HL-60 (cell line): Measurements from ENCODE around the gene KCNJ16.
A peak's percentile ranks its signal among the peaks of the same experiment; 100 is the strongest.

Experiments used
- DNase-seq, 2 experiments: peaks; one replicate each; pipeline ENCODE4 v3.0.0-alpha.2; 2010 to 2020; ENCODE audit warnings: low read depth in 1 of 2, low spot score in 1 of 2
- H3K27ac ChIP-seq: fragments of 250-450 bp; sonication (Bioruptor Pico); replicated peaks from 2 replicates; pipeline ENCODE4 v1.5.1; 2020; ENCODE audit warnings: mild to moderate bottlenecking, moderate library complexity
- H3K27me3 ChIP-seq: fragments of 250-450 bp; sonication (Bioruptor Pico); 2 replicates; pipeline ENCODE4 v1.5.1; 2021; ENCODE audit warnings: mild to moderate bottlenecking, moderate library complexity; ENCODE audit not compliant: insufficient read depth, poor library complexity, severe bottlenecking
- H3K4me3 ChIP-seq: replicated peaks from 2 replicates; pipeline ENCODE4 v1.5.1; 2011; ENCODE audit warnings: mild to moderate bottlenecking, control low read depth, low read length; ENCODE audit not compliant: insufficient read depth
- CTCF ChIP-seq: IDR thresholded peaks from one replicate; pipeline ENCODE4 v1.5.1; 2011; ENCODE audit warnings: low read length, control low read depth, inconsistent platforms; ENCODE audit not compliant: insufficient read depth
- GABPA ChIP-seq: IDR thresholded peaks from 2 replicates; pipeline ENCODE4 v1.6.1; 2012; ENCODE audit warnings: low read depth
- POLR2AphosphoS5 ChIP-seq: IDR thresholded peaks from 2 replicates; pipeline ENCODE4 v1.6.1; 2012; ENCODE audit warnings: low read depth
- REST ChIP-seq: IDR thresholded peaks from 2 replicates; pipeline ENCODE4 v1.6.1; 2012; ENCODE audit warnings: low read depth; ENCODE audit not compliant: insufficient replicate concordance
- SPI1 ChIP-seq: IDR thresholded peaks from 2 replicates; pipeline ENCODE4 v1.6.1; 2012; ENCODE audit warnings: low read depth, mild to moderate bottlenecking, borderline replicate concordance

KCNJ16 gene

GRCh38 chr17:70110443-70110880 lies 35.4 kb downstream of the KCNJ16 start:
- no peak overlapping the region for H3K27ac ChIP-seq
- H3K27me3 ChIP-seq: no peaks in the 10 kb centered on the region
- DNase-seq: no peak
- no peak overlapping the region for H3K4me3 ChIP-seq
- TF ChIP-seq GABPA (no peak), SPI1 (no peak), POLR2AphosphoS5 (no peak), REST (no peak), CTCF (no peak)

GRCh38 chr17:70111201-70111600 lies 36.2 kb downstream of the KCNJ16 start:
- Histone ChIP-seq H3K27me3 (no peaks in the 10 kb centered on the region), H3K4me3 (no peak overlapping the region), H3K27ac (no peak overlapping the region)
- DNase-seq: no peak
- TF ChIP-seq GABPA: no peak
- peak; percentile 65 for TF ChIP-seq SPI1
- TF ChIP-seq REST: no peak
- no peak for TF ChIP-seq CTCF
- TF ChIP-seq POLR2AphosphoS5: no peak

DNA sequence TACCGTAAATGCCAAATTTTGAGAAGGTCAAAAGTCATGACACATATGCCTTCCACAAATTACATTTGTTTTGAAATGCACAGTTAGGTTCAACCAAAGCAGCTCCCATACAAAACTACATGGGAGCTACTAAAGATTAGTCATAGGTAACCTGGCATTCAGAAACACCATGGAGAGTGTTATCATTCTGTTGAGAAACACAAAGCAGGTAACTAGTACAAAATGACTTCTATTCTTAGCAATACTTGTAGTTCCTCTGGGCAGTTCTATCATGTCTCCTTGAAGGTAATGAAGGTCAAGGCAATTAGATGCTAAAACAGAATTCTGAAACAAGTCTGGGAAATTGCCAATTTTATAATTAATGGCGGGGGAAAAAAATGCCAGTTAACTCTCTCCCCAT lies 39.4 kb downstream of the KCNJ16 start:
- DNase-seq: no peak
- no peak for TF ChIP-seq GABPA
- no peak for TF ChIP-seq SPI1
- TF ChIP-seq REST: no peak
- TF ChIP-seq POLR2AphosphoS5: no peak
- TF ChIP-seq CTCF: no peak
- Histone ChIP-seq H3K27ac (no peak overlapping the region), H3K4me3 (no peak overlapping the region), H3K27me3 (no peaks in the 10 kb centered on the region)
